ENCODE results near the gene EVI5.
"Not testable (repeated sequence)": the region's sequence is repeated elsewhere in the genome, so short reads cannot be mapped to it uniquely, and the experiment has no call there.

The EVI5 gene

DNA sequence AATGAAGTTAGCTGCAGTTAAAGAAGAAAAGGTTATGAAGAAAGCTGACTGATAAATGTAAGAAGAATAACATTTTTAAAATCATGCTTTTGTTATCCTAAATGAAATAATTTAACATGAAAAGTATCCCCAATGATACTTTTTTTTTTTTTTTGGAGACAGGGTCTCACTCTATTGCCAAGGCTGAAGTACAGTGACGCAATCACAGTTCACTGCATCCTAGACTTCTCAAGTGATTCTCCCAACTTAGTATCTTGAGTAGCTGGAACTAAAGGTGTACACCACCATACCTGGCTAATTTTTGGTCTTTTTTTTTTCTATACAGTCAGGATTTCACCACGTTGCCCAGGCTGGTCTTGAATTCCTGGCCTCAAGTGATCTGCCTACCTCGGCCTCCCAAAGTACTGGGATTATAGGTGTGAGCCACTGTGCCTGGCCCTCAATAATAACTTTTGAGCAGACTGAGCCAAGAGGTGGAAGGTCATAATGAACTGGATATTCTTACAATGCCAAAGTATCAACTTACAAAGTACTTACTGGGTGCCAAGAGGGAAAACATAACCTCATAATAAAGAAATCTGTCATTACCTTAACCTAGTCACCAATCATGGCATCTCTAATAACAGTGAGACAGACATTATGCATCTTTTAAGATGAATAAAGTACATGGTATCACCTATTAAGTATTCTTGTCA, 94.5 kb downstream of the EVI5 start:
- no peak for DNase-seq (ENCODE audit: low read depth in 3 of 3)

DNA sequence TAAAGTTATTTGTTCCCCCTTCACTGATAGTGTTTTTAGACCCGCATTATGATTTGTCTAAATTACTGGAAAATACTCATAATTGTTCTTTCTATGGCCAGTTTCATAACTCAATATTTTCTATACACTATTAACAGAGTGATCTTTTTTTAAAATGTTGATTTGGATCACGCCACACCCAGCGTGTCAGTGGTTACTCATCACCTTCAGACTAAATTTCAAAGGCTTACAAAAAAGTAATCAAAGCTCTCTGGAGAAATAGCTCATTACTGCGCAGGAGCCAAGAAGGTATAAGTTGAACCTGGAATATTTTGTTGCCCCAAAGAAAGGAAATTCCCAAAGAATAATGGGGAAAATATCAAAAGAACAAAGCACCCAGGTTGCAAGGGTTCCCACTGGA, 104.9 kb downstream of the EVI5 start:
- DNase-seq (ENCODE audit: low read depth in 3 of 3), result no peak

DNA sequence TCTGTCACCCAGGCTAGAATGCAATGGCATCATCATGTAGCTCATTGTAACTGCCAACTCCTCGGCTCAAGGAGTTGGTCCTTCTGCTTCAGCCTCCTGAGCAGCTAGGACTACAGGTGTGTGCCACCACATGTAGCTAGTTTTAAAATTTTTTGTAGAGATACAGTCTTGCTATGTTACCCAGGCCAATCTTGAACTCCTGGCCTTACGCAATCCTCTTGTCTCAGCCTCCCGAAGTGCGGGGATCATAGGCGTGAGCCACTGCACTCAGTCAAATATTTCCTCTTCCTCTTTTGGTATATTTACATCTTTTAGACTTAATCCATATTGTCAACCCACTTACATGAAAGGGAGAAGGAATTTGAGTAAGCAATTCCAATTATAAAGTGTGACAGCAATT, 121.1 kb downstream of the EVI5 start:
- DNase-seq (ENCODE audit: low read depth in 3 of 3), result no peak

DNA sequence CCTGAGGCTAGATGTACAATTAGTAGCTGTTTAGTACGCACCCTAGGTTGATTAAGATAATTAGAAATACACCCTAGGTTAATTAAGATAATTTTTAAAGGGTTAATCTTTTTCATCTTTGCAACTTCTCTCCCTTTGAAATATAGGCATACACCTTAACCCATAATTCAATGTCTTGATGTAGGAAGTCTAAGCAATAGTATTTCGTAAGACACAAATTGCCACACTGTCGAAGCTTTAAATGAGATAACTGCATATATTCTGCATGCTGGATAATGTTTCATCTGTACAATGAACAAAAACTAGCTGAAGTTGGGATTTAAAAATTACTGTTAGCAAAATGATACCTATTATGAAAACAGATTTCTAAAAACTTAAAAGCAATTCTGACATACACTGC, 122.9 kb downstream of the EVI5 start:
- DNase-seq (ENCODE audit: low read depth in 3 of 3), result no peak

DNA sequence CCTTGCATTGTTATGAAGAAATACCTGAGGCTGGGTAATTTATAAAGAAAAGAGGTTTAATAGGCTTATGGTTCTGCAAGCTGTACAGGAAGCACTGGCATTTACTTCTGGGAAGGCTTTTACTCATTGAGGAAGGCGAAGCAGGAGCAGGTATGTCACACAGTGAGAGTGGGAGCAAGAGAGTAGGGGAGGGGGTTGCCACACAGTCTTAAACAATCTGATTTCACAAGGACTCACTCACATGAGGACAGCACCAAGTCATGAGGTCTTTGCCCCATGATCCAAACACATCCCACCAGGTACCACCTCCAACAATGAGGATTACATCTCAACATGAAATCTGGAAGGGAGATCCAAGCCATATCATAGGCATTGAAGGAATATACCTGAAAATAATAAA, 127.2 kb downstream of the EVI5 start:
- DNase-seq (ENCODE audit: low read depth in 3 of 3), result no peak

DNA sequence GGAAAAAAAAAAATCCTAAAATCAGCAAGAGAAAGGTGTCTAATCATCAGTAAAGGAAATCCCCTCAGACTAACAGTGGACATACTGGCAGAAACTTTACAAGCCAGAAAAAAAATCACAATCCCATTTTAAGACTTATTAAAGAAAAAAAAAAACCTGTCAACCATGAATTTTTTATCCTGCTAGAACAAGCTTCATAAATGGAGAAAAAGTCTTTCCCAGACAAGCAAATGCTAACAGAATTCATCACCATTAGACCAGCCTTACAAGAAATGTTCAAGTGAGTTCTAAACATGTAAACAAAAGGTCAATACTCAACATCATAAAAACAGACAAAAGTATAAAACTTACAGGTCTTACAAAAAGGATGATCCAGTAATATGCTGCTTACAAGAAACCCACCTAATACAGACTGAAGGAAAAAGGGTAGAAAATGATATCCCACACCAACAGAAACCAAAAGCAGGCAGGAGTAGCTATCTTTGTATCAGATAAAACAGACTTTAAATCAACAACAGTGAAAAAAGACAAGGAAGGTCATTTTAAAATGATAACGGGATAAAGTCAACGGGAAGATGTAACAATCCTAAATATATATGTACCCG, 129.6 kb downstream of the EVI5 start:
- no peak for DNase-seq (ENCODE audit: low read depth in 3 of 3)

DNA sequence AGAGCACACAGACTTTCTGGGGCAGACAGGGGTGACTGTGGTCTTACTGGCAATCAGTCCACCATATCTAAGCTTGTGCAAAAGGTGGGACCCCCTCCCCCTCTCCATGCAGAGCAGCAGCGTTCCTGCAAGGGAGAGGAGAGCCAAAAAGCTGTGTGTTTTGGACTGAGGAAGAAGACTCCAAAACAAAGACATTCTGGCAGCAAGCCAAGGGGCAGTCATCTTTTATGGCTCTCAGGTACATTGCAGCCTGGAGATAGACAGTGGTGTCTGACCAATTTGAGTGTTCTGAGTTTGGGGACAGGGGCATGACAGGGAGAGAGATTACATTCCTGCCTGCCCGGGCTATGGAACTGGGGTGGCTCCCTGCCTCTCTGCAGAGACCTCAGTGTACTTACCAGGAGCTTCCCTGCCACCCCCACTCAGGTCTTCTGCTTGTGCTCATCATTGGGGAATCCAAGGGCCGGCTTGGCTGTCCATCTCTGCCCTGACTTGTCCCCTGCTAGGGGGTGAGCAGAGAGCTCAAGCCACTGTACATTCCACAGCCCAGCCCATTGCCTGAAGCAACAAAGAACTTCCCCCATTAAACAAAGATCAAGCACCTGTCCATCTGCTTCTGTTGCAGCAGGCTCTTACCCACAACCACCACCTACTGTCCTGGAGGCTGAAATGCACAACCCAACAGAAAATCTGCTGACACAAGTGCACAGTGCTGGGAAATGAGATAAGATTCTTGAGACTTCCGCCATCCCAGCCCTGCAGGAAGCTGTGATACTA, 131.1 kb downstream of the EVI5 start:
- DNase-seq (ENCODE audit: low read depth in 3 of 3), result no peak

DNA sequence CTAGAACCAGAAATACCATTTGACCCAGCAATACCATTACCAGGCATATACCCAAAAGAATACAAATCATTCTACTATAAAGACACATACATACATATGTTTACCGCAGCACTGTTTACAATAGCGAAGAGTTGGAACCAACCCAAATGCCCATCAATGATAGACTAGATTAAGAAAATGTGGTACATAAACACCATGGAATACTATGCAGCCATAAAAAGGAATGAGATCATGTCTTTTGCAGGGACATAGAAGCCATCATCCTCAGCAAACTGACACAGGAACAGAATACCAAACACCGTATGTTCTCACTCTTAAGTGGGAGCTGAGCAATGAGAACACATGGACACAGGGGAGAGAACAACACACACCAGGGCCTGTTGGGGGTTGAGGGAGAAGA, 144.2 kb downstream of the EVI5 start:
- not testable (repeated sequence) for DNase-seq (ENCODE audit: low read depth in 3 of 3)

DNA sequence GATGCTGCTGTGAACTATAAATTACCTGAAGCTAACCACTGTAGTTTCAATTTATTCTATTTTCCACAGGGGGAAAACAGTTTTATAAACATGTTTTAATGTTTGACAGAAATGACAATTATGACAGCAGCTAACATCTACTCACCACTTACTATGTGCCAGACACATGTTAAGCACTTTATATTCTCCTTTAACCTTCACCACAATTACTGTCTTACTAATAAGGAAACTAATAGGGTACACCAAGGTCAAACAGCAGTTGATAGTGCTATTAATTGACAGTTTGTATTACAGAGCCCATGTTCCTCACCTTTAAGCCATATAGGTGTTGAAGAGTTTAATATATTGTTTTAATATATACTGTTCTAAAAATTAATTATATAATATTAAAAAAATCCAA, 146.4 kb downstream of the EVI5 start:
- DNase-seq (ENCODE audit: low read depth in 3 of 3), result no peak

DNA sequence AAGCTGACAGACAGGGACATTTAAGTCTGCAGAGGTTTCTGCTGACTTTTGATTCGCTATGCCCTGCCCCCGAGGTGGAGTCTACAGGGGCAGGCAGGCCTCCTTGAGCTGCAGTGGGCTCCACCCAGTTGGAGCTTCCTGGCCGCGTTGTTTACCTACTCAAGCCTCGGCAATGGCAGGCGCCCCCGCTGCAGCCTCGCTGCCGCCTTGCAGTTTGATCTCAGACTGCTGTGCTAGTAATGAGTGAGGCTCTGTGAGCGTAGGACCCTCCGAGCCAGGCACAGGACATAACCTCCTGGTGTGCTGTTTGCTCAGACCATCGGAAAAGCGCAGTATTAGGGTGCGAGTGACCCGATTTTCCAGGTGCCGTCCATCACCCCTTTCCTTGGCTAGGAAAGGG, 149.7 kb downstream of the EVI5 start:
- not testable (repeated sequence) for DNase-seq (ENCODE audit: low read depth in 3 of 3)

DNA sequence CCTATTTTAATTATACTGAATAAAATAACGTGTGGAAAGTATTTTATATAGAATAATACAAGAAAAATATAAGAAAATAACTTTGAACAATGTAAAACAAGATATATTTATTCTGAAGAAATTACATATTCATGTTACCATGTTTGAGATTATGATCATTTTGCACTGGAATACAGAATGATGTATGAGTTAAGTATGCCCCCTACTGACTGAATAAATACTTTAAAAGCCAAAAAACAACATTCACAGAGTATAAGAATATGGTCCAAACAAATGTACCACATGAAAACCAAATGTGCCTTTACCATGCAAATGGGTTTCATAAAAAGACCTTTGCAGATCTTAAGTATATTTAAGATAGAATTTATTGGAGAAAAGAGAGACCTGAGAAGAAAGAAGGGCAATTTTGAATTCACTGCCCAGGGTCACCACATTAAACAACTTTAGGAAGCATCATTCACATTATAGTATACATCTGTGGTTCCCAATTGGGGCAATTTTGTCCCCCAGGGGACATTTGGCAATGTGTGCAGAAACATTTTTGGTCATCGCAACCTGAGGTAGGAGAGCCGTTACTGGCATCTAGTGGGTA, 161.6 kb downstream of the EVI5 start:
- no peak for DNase-seq (ENCODE audit: low read depth in 3 of 3)

DNA sequence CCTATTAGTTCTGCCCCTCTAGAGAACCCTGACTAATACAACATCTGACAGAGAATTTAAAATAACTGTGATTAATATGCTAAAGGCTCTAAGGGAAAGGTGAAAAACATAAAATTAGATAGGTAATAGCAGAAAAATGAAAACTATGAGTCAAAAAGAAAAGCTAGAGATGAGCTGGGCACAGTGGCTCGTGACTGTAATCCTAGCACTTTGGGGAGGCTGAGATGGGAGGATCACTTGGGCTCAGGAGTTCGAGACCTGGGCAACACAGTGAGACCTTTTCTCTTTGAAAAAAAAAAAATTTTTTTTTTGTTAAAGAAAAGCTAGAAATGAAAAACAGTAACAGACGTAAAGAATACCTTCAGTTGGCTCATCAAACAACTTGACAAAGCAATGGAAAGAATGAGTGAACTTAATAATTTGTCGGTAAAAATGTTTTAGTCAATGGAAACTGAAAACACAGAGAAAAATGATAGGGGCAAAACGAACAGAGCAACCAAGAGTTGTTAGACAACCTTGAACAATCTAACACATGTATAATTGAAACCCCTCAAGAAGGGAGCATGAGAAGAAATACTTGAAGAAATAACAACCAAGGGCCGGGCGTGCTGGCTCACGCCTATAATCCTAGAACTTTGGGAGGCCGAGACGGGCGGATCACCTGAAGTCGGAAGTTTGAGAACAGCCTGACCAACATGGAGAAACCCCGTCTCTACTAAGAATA, 165.3 kb downstream of the EVI5 start:
- DNase-seq (ENCODE audit: low read depth in 3 of 3), result no peak

DNA sequence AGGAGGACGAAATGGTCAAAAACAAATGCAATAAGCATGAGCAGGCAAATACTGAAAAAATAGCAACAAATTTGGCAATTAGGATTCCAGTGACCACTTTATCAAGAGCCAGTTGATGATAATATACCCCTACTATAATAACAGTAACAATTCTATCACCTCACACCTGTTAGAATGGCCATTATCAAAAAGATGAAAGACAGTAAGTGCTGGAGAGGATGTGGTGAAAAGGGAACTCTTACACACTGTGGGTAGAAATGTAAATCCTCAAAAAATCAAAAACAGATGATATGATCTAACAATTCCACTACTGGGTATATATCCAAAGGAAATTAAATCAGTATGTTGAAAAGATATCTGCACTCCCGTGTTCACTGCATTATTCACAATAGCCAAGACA, 183.9 kb downstream of the EVI5 start:
- no peak for DNase-seq (ENCODE audit: low read depth in 3 of 3)

DNA sequence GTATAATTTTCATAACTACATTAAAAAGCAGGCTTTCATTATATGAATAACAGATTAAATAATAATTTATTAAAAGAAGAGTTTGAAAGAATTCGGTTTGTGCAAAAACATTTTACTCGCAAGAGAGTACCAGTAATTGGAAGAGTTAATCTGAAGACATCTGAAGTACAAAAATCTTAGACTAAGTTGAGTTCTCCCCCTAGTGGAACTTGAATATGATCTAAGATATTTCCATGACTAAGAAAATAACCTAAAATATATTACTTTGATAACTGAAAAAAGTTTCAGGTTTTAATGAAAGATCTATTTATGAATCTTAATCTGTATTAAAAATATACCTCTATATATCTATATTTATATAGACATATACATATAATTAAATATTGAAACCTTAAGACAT, 185.7 kb downstream of the EVI5 start:
- DNase-seq (ENCODE audit: low read depth in 3 of 3), result no peak

DNA sequence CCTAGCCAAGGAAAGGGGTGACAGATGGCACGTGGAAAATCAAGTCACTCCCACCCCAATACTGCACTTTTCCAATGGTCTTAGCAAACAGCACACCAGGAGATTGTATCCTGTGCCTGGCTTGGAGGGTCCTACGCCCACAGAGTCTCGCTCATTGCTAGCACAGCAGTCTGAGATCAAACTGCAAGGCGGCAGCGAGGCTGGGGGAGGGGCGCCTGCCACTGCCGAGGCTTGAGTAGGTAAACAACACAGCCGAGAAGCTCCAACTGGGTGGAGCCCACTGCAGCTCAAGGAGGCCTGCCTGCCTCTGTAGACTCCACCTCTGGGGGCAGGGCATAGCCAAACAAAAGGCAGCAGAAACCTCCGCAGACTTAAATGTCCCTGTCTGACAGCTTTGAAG, 195.5 kb downstream of the EVI5 start:
- not testable (repeated sequence) for DNase-seq (ENCODE audit: low read depth in 3 of 3)

DNA sequence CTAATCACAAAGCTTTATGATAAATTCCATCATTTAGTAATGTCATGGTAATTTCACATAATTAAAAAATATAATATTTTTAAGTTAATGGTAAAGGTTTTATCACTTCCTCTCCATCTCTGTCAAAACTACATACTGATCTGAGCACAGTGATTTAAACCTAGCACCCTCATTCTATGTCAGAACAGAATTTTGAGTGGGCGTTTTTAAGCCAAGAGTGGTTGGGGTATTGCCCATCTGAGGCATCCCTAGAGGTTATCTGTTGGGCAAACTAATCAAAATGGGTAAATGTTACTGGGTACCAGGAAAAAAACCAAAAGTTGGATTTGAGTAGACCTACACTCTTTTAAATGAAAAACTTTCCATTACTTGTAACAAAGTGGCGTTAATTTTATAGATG, 197.5 kb downstream of the EVI5 start:
- no peak for DNase-seq (ENCODE audit: low read depth in 3 of 3)

DNA sequence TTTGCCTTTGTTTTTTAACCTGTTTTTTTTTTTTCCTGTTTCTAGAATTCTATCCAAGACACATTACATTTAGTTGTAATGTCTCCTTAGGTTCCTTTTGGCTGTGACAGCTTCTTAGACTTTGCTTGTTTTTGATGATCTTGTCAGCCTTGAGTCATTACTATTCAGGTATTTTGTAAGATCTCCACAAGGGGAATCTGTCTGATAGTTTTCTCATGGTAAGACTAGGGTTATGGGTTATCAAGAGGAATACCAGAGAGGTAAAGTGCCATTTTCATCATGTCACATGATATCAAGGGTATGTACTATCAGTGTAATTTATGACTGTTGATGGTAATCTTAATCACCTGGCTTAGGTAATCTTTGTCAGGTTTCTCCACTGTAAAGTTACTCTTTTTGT, 199.1 kb downstream of the EVI5 start:
- no peak for DNase-seq (ENCODE audit: low read depth in 3 of 3)

DNA sequence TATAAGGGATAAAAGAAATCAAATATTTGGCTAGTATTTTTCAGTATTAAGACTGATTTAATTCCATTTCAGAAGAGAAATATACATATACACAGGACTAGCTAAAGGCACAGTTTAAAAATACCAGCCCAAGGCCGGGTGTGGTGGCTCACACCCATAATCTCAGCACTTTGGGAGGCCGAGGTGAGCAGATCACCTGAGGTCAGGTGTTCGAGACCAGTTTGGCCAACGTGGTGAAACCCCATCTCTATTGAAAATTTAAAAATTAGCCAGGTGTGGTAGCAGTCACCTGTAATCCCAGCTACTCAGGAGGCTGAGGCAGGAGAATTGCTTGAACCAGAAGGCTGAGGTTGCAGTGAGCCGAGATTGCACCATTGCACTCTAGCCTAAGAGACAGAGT, 200.1 kb downstream of the EVI5 start:
- not testable (repeated sequence) for DNase-seq (ENCODE audit: low read depth in 3 of 3)

DNA sequence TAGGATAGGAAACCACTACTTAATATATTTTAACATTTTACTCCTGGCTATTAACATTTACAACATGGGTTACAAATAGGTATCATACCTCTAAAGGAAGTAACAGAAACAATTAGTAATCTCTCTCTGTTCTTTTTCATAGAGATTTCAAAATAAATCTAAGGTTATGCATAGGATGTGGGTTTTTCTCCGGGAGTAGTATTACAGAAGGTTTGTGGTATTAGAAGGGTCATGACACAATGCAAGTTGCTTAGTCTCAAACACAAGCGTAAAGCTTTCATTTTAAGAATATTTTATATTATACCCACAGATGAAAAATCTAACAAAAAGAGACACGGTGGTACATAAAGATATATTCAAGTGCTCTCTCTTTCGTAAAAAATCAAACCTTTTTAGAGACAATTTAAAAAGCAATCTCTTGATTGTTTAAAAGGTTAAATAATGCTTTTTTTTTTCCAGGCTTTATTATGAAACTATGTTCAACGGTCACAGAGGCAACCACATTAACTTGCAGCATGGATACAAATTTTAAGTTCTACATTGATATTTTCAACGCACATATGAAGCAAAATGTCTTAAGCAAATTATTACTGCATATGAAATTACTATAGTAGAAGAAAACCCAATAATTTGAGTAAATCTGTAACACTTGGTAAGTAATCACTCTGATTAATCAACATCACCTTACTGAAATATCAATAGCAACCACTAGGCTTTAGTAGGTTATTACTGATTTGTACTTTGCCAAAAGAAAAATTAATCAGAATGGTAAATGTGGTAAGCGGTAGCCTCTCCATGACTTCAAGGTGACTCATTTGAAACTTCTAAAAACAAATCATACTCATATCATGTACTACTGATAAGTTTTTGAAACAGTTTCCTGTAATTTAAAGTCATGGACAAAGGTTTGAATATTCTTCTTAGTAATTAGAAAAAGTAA, 200.8 kb downstream of the EVI5 start:
- DNase-seq (ENCODE audit: low read depth in 3 of 3), result no peak

DNA sequence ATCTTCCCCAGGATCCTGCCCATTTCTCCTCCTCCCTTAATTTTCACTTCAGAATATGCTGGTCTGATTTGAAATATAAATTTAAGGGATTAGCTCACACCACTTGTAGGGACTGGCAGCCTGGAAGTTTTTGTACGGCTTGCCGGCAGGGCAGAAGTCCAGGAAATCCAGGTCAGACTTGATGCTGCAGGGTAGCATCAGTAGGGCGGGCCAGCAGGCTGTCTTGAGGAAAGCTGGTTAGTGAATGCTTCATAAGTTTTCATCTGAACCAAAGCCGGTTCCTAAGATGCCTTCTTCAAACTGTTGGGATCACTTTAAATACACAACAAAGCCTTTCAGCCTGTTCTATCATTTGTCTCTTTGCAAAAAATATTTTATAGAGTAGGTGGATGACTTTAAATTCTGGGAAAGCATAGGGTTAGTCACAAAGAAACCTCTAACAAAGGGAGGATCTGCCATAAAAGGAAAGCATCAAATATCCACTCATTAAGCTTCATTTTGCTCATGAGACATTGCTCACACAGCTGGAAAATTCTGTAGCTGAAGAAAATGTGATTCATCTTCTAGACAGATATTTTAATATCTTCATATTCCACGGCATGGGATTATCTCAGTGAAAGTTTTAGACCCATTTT, 207.5 kb downstream of the EVI5 start:
- peak in 1 of 3 experiments; percentile 17 for DNase-seq (ENCODE audit: low read depth in 3 of 3)

All from stimulated activated CD4-positive, alpha-beta T cell treated with anti-CD3 and anti-CD28 coated beads, TNF-alpha, amount 100 ng/mL, for 4 hours (primary cell).